Suprapubic skin (tissue), 4 donors: ENCODE measurements around the gene OR4D5. TPM values are rescaled to one million over a fixed set of nuclear protein-coding genes. Genes with fewer than 3 reads are reported as not detected.

ENCODE experiments used
- DNase-seq, 2 donors: peaks; one replicate each; pipeline ENCODE4 v3.0.0-alpha.2; 2019; ENCODE audit warnings: low spot score in 2 of 2
- H3K27ac ChIP-seq: fragments of 200-600 bp; sonication (generic); one replicate; pipeline ENCODE4 v1.5.1; 2019
- H3K27me3 ChIP-seq: fragments of 200-600 bp; sonication (generic); one replicate; pipeline ENCODE4 v1.5.1; 2019
- H3K36me3 ChIP-seq: fragments of 200-600 bp; sonication (generic); one replicate; pipeline ENCODE4 v1.5.1; 2019
- H3K4me1 ChIP-seq: fragments of 200-600 bp; sonication (generic); one replicate; pipeline ENCODE4 v1.5.1; 2019
- H3K4me3 ChIP-seq: fragments of 200-600 bp; sonication (generic); one replicate; pipeline ENCODE4 v1.5.1; 2019; ENCODE audit warnings: mild to moderate bottlenecking
- H3K9me3 ChIP-seq: fragments of 200-600 bp; sonication (generic); one replicate; pipeline ENCODE4 v1.5.1; 2019
- CTCF ChIP-seq, 2 donors: fragments of 200-600 bp in 1 of 2; fragments of 450-650 bp in 1 of 2; sonication (generic) in 1 of 2; IDR thresholded peaks; one replicate each; pipeline ENCODE4 v1.5.1; 2016 to 2019; ENCODE audit warnings: antibody characterized with exemption in 2 of 2, mild to moderate bottlenecking in 1 of 2, moderate library complexity in 1 of 2
- EP300 ChIP-seq: sonication (generic); formaldehyde crosslinking; IDR thresholded peaks from one replicate; pipeline ENCODE4 v1.6.1; 2017; ENCODE audit warnings: antibody characterized with exemption
- POLR2A ChIP-seq, 2 donors: fragments of 450-650 bp; IDR thresholded peaks; one replicate each; pipeline ENCODE4 v1.6.1; 2017; ENCODE audit warnings: antibody characterized with exemption in 2 of 2, mild to moderate bottlenecking in 2 of 2, moderate library complexity in 2 of 2
- POLR2AphosphoS5 ChIP-seq, 3 donors: sonication (generic); formaldehyde crosslinking; IDR thresholded peaks; one replicate each; pipeline ENCODE4 v1.6.1; 2017; ENCODE audit warnings: antibody characterized with exemption in 3 of 3
- WGBS: methylation state at CpG from one replicate; pipeline ENCODE4 v1.1.5; 2018; 5-methylcytosine and 5-hydroxymethylcytosine counted together
- total RNA-seq, 4 donors: library from RNA; depleted of rRNA; stranded (reverse); fragments of >200 nt; gene quantifications; one replicate each; pipeline ENCODE4 v1.1.0, GENCODE V29; 2016

Gene OR4D5
- total RNA-seq, 4 donors from 2014 or later = not detected

- H3K27ac ChIP-seq = no peak overlapping the region
- no peak overlapping the region for H3K4me3 ChIP-seq
- H3K9me3 ChIP-seq = no peaks in the 10 kb centered on the region
- no peak for TF ChIP-seq EP300
- TF ChIP-seq POLR2A (IDR thresholded peaks at IDR 0.05) = no peak
- no peak for TF ChIP-seq CTCF (IDR thresholded peaks at IDR 0.05)
- TF ChIP-seq POLR2AphosphoS5 (IDR thresholded peaks at IDR 0.05) = no peak
- no peak for DNase-seq
- WGBS = 61% methylated on average over 3 of the region's 3 CpGs
- H3K36me3 ChIP-seq = no peaks in the 10 kb centered on the region
- no peaks in the 10 kb centered on the region for H3K27me3 ChIP-seq
- H3K4me1 ChIP-seq = no peaks in the 10 kb centered on the region
Measured at GRCh38 chr11:123904932-123905331, 34.5 kb upstream of the OR4D5 start.

GRCh38 chr11:123905826-123906225 is 33.6 kb upstream of the OR4D5 start:
- WGBS = 43% methylated on average over 3 of the region's 3 CpGs

GRCh38 chr11:123920943-123921342 is 18.5 kb upstream of the OR4D5 start:
- H3K27me3 ChIP-seq = no peaks in the 10 kb centered on the region
- H3K4me1 ChIP-seq = no peaks in the 10 kb centered on the region
- H3K9me3 ChIP-seq = no peaks in the 10 kb centered on the region
- no peak overlapping the region for H3K4me3 ChIP-seq
- H3K36me3 ChIP-seq = no peaks in the 10 kb centered on the region
- DNase-seq = no peak
- 24% methylated on average over 3 of the region's 3 CpGs for WGBS
- H3K27ac ChIP-seq = no peak overlapping the region
- no peak for TF ChIP-seq POLR2A (IDR thresholded peaks at IDR 0.05)

More at GRCh38 chr11:123905826-123906225, 33.6 kb upstream of the OR4D5 start:
- TF ChIP-seq POLR2A (IDR thresholded peaks at IDR 0.05) = no peak
- TF ChIP-seq CTCF (IDR thresholded peaks at IDR 0.05) = no peak
- TF ChIP-seq POLR2AphosphoS5 (IDR thresholded peaks at IDR 0.05) = no peak
- no peak for TF ChIP-seq EP300
- Histone ChIP-seq H3K27ac (no peak overlapping the region), H3K9me3 (no peaks in the 10 kb centered on the region), H3K4me3 (no peak overlapping the region), H3K36me3 (no peaks in the 10 kb centered on the region), H3K4me1 (no peaks in the 10 kb centered on the region), H3K27me3 (no peaks in the 10 kb centered on the region)
- DNase-seq = no peak

- Histone ChIP-seq H3K9me3 (no peaks in the 10 kb centered on the region), H3K27me3 (no peaks in the 10 kb centered on the region), H3K27ac (no peak overlapping the region), H3K36me3 (no peaks in the 10 kb centered on the region), H3K4me3 (no peak overlapping the region), H3K4me1 (no peaks in the 10 kb centered on the region)
- TF ChIP-seq POLR2A (IDR thresholded peaks at IDR 0.05) = no peak
- TF ChIP-seq EP300 = no peak
- no peak for TF ChIP-seq POLR2AphosphoS5 (IDR thresholded peaks at IDR 0.05)
- no peak for TF ChIP-seq CTCF (IDR thresholded peaks at IDR 0.05)
- DNase-seq = no peak
- 55% methylated on average over 1 of the region's 1 CpG for WGBS
Measured at GRCh38 chr11:123924027-123924426, 15.4 kb upstream of the OR4D5 start.

GRCh38 chr11:123942413-123942812 is 3.0 kb downstream of the OR4D5 start:
- no peak for DNase-seq
- Histone ChIP-seq H3K4me3 (no peak overlapping the region), H3K4me1 (no peaks in the 10 kb centered on the region), H3K36me3 (no peaks in the 10 kb centered on the region), H3K27me3 (no peaks in the 10 kb centered on the region), H3K9me3 (no peaks in the 10 kb centered on the region), H3K27ac (no peak overlapping the region)
- WGBS = 89% methylated on average over 4 of the region's 4 CpGs
- TF ChIP-seq POLR2AphosphoS5 (IDR thresholded peaks at IDR 0.05) (no peak), CTCF (IDR thresholded peaks at IDR 0.05) (no peak), EP300 (no peak), POLR2A (IDR thresholded peaks at IDR 0.05) (no peak)

- no peak within 1 kb of the TSS for H3K4me3 ChIP-seq
- 94% methylated on average over 3 of the region's 3 CpGs for WGBS
- no peak for DNase-seq
Measured at GRCh38 chr11:123943738-123944137, 4.3 kb downstream of the OR4D5 start, which contains the start of gene OR6T1. Gene OR6T1 (minus strand): TSS chr11:123943838. CDS start chr11:123943838, 0 bp downstream.

More at GRCh38 chr11:123943738-123944137, 4.3 kb downstream of the OR4D5 start, which contains the start of gene OR6T1:
- Histone ChIP-seq H3K27me3 (no peaks in the 10 kb centered on the region), H3K4me1 (no peaks in the 10 kb centered on the region), H3K36me3 (no peaks in the 10 kb centered on the region), H3K9me3 (no peaks in the 10 kb centered on the region), H3K27ac (no peak within 1 kb of the TSS)
- TF ChIP-seq CTCF (IDR thresholded peaks at IDR 0.05) (no peak), POLR2AphosphoS5 (IDR thresholded peaks at IDR 0.05) (no peak), EP300 (no peak)
